Retinal pigment epithelial cell (primary cell): ENCODE results near the gene UVRAG.

ENCODE experiments used
- DNase-seq: peaks from one replicate; pipeline ENCODE4 v3.0.0-alpha.2; 2010; ENCODE audit warnings: low read depth
- H3K4me3 ChIP-seq: 2 replicates; pipeline ENCODE4 v1.5.1; 2011; ENCODE audit warnings: mild to moderate bottlenecking, low read length, control low read depth, moderate library complexity
- TF ChIP-seq, protein P1 (sequence below): conservative IDR thresholded peaks from 2 replicates; pipeline ENCODE4 v1.5.1; 2011; ENCODE audit warnings: low read depth, low read length, control low read depth, inconsistent platforms

The UVRAG gene

DNA sequence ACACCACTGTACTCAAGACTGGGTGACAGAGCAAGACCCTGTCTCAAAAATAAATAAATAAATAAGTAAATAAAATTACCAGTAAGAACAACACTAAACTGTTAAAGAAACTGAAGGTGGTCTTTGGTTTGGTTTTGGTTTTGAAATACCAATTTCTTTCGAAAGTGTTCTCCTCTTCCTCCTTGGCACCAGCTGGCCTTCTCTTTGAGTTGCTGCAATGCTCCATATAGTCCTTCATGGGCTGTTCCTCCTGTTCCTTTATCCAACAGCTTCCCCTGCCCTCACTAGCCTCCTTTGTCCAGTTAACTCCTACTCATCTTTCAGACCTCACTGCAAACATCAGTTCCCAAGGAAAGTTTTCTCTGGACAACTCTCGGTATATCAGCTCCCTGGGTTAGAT, 5.0 kb upstream of the UVRAG start:
- no peak overlapping the region for H3K4me3 ChIP-seq
- TF ChIP-seq, protein P1, sequence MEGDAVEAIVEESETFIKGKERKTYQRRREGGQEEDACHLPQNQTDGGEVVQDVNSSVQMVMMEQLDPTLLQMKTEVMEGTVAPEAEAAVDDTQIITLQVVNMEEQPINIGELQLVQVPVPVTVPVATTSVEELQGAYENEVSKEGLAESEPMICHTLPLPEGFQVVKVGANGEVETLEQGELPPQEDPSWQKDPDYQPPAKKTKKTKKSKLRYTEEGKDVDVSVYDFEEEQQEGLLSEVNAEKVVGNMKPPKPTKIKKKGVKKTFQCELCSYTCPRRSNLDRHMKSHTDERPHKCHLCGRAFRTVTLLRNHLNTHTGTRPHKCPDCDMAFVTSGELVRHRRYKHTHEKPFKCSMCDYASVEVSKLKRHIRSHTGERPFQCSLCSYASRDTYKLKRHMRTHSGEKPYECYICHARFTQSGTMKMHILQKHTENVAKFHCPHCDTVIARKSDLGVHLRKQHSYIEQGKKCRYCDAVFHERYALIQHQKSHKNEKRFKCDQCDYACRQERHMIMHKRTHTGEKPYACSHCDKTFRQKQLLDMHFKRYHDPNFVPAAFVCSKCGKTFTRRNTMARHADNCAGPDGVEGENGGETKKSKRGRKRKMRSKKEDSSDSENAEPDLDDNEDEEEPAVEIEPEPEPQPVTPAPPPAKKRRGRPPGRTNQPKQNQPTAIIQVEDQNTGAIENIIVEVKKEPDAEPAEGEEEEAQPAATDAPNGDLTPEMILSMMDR: no peak
- DNase-seq: no peak

DNA sequence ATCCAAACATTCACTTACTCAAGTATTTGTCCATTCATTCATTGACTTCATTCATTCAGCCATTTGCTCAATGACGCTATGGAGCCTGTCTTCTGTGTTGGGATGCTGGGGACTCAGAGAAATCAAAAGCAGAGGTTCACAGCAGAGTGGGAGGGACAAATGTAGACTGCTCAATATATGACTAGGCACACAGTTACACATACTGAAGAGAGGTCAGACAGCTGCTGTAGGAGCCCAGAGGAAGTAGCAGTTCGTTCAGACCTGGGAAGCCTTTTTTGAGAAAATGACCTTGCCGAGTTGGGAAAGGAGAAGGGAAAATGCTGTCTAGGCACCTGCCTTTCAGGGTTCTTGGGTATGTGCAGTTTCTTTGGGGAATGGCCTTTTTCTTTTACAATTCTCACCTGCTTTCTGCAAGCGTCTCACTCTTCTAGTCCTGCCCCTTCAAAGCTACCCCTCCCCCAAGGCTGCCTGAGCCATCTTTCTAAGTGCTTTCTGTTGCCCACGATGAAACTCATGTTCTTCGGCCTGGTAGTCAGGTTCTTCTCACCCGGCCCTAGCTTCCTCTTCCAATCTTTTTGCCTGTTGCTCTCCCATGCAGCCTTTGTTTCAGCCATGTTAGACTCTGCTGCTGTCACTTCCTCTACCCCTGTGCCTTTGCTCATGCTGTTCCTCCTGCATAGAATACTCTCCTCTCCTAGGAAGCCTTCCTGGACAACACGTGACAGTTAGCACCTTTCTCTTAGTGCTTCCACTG, 4.2 kb upstream of the UVRAG start:
- TF ChIP-seq, protein P1: no peak
- no peak for DNase-seq
- H3K4me3 ChIP-seq: no peak overlapping the region

DNA sequence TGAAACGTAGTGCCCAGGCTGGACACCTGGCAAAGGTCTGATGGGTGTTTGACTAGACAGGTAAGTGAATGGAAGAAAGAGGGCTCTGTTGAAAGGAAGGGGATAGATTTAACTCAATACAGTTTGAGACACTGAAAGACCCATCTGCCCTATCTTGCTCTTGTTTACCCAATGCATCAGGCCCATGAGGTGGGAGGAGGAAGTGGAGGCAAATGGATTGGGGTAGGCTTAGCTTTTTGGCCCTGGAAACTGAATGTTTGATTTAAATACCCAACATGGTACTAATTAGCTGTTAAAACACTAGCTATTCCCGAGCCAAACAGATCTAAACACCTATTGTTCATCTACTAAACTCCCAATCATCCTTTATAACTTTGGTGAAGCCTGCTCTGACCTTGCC, 3.5 kb upstream of the UVRAG start:
- no peak for DNase-seq
- no peak overlapping the region for H3K4me3 ChIP-seq
- TF ChIP-seq, protein P1: no peak

DNA sequence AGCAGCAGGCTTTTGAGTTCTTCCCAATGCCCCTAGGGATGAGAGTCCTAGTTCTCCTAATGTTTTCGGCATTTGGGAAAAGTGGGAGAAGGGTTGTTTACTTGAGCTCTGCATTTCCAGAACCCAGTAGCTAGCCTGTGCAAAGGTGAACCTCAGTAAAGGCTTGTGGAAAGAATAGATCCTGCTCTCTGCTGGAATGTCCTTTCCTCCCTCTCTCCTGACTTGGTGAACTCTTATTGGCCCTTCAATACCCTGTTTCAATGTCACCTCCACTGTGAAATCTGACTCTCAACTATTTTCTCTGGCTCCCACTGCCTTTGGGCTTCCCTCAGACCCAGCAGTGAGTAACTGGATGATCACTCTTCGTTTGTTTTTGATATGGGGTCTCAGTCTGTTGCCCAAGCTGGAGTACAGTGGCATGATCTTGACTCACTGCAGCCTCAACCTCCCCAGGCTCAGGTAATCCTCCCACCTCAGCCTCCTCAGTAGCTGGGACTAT, 2.4 kb upstream of the UVRAG start:
- no peak for DNase-seq
- H3K4me3 ChIP-seq: no peak overlapping the region
- TF ChIP-seq, protein P1: no peak

DNA sequence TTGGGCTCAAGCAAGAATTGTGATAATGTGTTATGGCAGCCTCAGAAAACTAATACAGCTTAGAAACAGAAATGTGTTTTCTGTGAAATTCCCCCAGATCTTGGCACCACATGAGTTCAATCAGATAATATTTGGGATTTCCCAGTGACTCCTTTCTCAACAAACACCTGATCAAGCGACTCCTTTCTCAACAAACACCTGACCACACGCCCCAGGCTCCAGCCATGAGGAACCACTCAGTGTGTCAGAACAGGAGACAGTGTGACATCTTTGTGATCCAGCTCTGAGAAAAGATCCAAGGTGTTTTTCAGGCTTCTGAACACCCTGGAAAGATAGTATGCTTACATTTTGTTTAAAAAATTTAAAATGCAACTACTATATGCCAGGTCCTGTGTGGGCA, 1.9 kb upstream of the UVRAG start:
- no peak overlapping the region for H3K4me3 ChIP-seq
- no peak for DNase-seq
- TF ChIP-seq, protein P1: no peak

DNA sequence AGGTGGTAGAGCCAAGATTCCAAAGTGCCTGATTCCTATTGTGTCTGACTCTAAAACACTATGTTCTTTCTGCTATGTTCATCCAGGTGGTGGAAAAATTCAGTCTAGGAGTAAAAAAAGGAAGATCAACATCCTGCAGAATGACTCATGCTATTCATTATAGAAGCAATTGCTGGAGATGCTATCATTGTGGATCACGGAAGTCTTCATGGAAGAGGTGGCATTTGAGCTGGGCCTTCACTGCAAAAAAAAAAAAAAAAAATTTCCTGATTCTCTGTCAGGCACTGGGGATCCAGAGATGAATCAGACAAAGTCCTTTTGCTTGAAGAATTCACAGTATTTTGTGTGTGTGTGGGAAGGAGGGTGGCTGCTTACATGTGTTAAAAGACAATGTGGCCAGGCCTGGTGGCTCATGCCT, 1.4 kb upstream of the UVRAG start:
- DNase-seq: no peak
- TF ChIP-seq, protein P1: no peak
- H3K4me3 ChIP-seq: no peak overlapping the region

DNA sequence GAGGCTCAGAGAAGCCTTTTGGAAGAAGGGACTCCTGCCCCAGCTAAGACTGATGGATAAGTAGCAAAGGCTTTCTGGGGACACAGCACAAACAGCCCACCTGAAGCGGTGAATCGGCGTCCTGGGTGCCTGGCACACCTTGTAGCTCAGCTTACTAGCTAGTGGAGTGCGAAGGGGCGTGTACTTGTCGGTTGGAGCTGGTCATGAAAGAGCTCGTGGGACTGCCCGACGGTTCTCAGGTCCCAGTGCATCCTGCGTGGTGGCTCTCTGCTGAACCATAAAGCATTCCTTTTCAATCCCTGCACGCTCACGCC, 690 bp upstream of the UVRAG start:
- TF ChIP-seq, protein P1: no peak
- peak; percentile 41 for DNase-seq
- H3K4me3 ChIP-seq: peak overlapping the region; percentile 84
